DMS79 (cell line): ENCODE data around the gene FAM200A.
A peak's percentile ranks its signal among the peaks of the same experiment; 100 is the strongest.
"Not testable (repeated sequence)": the region's sequence is repeated elsewhere in the genome, so short reads cannot be mapped to it uniquely, and the experiment has no call there.

ENCODE experiments used
- DNase-seq: peaks from one replicate; lab custom pipeline; 2025; lab: John Stamatoyannopoulos, UW

Gene FAM200A

DNA sequence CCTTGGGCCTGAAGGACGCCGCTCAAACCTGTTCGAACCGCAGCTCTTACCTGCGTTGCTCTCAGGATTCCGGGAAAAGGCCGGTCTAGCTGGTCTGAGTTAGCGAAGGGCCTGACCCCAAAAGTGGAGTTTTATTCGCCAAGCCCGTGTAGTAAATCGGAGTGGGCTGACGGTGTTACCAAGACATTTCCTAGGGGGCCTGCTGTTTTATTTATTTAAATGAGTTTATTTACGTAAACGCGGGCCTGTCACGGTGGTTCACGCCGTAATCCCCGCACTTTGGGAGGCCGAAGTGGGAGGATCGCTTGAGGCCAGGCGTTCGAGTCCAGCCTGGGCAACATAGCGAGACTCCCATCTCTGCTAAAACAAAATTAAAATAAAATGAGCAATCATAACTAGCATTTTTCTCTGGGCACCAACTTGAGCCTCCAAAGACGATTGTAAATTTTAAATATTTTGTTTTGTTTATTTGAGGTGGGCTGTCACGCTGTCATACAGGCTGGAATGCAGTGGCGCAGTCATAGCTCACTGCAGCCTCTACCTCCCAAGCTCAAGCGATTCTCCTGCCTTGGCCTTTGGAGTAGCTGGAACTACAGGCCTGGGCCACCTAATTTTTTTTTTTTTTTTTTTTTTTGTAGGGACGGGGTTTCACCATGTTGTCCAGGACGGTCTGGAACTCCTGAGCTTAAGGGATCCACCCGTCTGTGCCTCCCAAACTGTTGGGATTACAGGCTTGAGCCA lies 7.4 kb upstream of the FAM200A start:
- DNase-seq = peak; percentile 17

DNA sequence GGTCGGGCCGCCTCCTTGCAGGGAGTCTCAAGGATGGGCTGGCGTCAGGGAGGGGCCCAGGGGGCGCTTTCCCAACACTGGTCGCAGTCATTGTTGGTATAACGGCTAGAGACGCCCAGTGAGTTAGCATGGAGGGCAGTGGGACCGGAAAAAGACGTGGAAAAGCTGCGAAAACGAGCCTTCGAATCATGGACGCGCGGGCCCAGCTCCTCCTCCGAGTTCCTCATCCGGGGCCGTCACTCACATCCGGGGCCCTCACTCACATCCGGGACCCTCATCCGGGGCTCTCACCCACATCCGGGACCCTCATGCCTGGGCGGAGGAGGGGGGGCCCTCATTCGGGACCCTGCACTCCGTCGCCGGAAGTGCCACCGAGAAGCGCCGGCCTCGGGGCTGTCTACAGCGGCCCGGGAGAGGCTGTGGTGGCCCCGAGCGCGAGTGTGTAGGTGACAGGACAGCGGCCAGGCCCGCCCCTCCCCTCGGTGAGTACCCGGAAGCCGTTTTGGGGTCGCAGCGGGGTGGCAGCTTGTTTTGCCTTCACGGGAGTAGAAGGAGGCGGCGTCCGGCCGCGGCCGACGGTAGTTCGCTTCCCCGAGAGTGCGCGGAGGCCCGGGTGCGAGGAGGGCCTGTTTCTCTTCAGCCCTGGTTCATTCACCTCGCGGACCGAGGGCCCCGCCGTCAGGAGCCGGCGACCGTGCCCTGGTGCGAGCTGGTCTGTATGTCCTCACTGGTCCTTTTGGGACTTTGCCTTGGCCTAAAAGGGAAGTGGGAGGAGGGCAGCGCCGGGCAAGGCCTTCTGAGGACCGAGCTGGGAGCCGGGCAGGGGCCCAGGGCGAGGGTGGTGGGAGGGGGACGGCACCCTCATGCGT lies 6.6 kb upstream of the FAM200A start, which contains the start of gene ZNF655:
Gene ZNF655, plus strand, starts transcription at position 337 of the 869 bp plus-strand sequence. CDS start 1,918 bp downstream, outside the sequence.
- DNase-seq = peak; percentile 91

GRCh38 chr7:99557940-99558305 lies 6.0 kb upstream of the FAM200A start:
- DNase-seq = no peak

DNA sequence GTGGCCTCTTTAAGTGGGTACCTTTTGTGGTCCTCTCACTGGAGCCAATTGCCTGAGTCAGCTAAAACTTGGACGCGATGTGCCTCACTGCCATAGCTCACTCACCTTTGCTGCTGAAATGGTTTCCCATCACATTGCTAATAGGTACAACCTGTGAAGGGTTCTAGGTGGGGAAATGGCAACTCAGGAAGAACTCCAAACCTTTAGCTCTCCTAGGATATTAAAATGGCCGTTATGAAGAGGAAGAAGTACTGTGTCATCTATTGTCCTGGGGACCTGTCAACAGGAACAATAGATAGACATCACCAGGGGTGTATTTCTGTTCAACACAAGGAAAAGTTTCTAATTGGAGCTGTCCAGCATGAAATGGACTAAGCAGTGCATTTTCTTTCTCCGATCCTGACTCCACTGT lies 5.3 kb upstream of the FAM200A start:
- no peak for DNase-seq

GRCh38 chr7:99554939-99555338 lies 3.0 kb upstream of the FAM200A start:
- DNase-seq = no peak

DNA sequence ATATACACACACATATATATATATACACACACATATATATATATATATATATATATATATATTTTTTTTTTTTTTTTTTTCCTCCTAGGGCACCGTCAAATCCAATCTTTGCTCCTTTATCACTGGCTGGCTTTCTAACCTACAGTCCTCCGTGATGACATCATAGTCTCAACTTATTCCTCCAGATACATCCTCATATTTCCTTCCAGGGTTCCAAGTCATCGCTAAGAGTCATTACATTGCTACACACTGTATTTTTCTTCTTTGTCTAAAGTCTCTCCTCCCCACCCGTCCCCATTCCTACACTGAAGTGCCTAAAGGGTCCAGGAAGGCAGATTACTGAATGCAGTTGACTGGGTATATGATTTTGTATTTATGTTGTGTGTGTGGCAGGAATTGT lies 1.1 kb upstream of the FAM200A start:
- no peak for DNase-seq

- no peak for DNase-seq
Observed at GRCh38 chr7:99551334-99551733, 580 bp downstream of the FAM200A start.

DNA sequence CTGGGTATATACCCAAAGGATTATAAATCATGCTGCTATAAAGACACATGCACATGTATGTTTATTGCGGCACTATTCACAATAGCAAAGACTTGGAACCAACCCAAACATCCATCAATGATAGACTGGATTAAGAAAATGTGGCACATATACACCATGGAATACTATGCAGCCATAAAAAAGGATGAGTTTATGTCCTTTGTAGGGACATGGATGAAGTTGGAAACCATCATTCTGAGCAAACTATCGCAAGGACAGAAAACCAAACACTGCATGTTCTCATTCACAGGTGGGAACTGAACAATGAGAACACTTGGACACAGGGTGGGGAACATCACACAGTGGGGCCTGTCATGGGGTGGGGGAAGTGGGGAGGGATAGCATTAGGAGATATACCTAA lies 2.4 kb downstream of the FAM200A start:
- not testable (repeated sequence) for DNase-seq

DNA sequence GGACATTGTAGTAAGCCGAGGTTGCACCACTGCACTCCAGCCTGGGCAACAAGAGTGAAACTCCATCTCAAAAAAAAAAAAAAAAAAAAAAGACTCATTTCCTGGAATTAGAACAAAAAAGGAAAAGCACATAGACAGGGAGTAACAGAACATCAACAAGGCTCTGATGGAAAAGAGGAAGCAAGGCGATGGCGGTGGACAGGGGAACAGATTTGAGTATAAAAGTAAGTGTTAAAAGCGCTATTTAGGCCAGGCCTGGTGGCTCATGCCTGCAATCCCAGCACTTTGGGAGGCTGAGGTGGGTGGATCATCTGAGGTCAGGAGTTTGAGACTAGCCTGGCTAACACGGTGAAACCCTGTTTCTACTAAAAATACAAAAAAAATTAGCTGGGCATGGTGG lies 6.6 kb downstream of the FAM200A start:
- DNase-seq = not testable (repeated sequence)

- DNase-seq = no peak
Observed at GRCh38 chr7:99543916-99544315, 8.0 kb downstream of the FAM200A start.

GRCh38 chr7:99543081-99543671 lies 8.7 kb downstream of the FAM200A start:
- no peak for DNase-seq

GRCh38 chr7:99541212-99541611 lies 10.7 kb downstream of the FAM200A start:
- DNase-seq = no peak

- DNase-seq = no peak
Observed at GRCh38 chr7:99540542-99540941, 11.4 kb downstream of the FAM200A start.

DNA sequence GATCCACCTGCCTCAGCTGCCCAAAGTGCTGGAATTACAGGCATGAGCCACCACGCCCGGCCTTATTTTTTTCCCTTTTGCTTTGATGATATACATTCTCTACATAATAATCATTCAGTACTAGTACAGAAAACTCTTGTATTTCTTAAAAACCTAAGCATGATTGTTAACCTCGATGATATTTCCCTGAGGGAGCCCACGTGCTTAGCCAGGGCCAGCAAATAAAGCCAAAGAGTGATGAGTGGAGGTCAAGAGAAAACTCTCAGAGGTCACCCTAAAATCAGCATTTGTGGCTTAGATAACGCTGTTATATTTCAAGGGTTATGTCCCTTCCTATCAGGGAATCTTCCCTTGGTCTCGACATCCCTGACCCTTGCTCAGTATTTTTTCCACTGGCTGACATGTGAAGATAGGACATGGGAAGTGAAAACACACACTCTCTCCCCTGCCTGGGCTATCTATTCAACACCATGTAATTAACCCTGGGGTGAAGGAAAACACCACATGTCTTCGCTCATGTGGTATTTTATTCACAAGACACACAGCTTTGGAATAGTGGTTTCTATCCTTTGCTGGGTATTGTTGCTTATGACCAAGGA lies 12.6 kb downstream of the FAM200A start:
- no peak for DNase-seq

- no peak for DNase-seq
Observed at GRCh38 chr7:99535667-99536066, 16.2 kb downstream of the FAM200A start.

- DNase-seq = no peak
Observed at GRCh38 chr7:99531354-99531765, 20.6 kb downstream of the FAM200A start.

- no peak for DNase-seq
Observed at GRCh38 chr7:99525713-99526440, 26.0 kb downstream of the FAM200A start.

DNA sequence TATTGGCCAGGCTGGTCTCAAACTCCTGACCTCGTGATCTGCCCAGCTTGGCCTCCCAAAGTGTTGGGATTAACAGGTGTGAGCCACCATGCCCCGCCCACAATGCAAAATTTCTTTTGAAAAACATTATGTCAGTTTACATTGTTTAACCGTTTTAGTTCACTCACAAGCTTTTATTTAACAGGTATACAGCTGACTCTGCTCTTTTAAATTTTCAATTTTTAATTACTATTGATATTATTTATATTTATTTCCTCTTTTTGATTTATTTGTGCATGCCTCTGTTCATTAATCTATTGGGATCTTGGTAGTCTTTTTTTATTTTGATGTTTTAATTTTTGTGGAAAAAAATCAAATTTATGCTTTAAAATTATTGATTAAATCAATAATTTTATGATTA lies 30.5 kb downstream of the FAM200A start:
- no peak for DNase-seq

DNA sequence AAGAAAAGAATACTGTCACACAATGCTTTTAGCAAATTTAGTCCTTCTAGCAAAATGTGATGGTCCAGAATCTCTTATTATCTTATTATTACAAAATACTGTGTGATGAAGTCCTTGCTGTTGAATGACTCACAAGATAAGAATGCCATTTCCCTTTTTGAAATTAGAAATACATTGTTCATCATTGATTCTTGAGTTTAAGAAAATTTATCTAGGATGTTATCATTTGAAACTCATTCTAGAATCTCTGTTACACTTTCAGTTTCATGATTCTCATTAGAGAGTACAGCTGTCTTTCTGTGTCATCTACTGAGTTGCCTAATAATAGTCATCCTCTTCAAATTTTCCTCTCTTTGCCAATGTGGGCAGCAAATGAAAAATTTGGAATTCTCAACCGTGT lies 37.9 kb downstream of the FAM200A start:
- no peak for DNase-seq

GRCh38 chr7:99505324-99505662 lies 46.6 kb downstream of the FAM200A start:
- no peak for DNase-seq

DNA sequence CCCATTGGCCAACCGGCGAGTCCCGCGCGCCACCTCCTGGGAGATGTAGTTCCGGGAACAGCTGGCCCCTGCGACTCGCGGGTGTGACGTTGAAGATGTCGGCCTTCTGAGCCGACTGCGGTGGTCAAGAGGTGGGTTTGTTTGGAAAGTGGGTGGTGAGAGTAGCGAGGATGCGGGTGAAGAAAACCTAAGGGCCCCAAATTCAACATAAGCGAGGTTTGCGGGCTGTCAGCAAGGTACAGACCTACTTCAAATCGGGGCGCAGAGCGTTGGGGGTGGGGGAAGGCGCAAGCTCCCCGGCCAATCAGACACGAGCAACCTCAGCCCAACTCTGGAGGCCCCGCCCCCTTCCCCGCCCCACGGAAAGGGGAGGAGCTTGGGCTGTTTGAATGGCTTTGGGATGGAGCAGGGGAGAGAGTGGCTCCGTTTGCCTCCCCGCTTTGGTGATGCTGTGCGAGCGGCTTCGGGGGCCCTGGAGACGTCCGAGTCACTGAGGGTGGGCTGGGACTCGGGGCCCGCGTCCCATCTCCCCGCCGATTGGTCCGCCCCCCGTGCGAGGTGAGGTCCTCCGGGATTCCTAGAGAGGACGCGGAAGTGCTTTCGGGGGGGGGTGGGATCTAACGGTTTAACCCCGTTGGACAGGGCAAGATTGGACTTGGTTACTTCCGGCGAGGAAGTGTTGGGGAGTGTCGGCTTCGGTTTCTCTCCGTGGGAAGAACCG lies 47.2 kb downstream of the FAM200A start, which contains the start of gene ZKSCAN5:
Gene ZKSCAN5, plus strand, starts transcription at position 60 of the 721 bp plus-strand sequence. CDS start 1,383 bp downstream, outside the sequence.
- peak; percentile 95 for DNase-seq
